Endometrial microvascular endothelial cells (primary cell): Measurements from ENCODE around the gene CCDC187. TPM values are rescaled to one million over a fixed set of nuclear protein-coding genes. Genes with fewer than 3 reads are reported as not detected.

ENCODE experiments used
- in situ Hi-C: cut with HindIII; loops from 2 replicates; pipeline ENCODE4 v1.10.0; 2017; ENCODE audit warnings: low sequenced_read_pairs, low pct_unique_long_range_greater_than_20kb; ENCODE audit errors: inconsistent ontology term
- total RNA-seq: library from RNA; depleted of rRNA; stranded (reverse); fragments of >200 nt; gene quantifications from one replicate; pipeline ENCODE4 v1.2.3, GENCODE V29; 2015; ENCODE audit errors: inconsistent ontology term

The CCDC187 gene
- total RNA-seq, 1 donor from 2014 or later: not detected

DNA sequence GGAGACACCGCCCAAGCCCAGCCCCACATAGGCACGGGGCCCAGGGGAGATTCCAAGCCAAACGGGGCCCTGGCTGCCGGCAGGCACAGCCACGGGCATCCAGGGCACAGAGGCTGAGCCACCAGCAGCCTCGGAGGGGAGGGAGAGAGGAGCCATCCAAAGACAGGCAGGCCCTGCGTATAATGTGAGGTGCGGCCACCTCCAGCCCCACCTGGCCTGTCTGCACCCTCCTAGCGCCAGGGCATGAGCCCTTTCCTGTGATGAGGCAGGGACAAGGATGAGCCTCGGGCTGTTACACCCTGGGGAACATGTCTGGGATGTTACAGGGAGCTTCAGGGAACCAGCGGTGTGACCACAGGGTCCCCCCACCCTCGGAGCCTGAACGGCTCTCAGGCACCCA is 1.1 kb upstream of the CCDC187 start:
- in situ Hi-C loops: no loop called here

GRCh38 chr9:136304456-136304855 is 562 bp upstream of the CCDC187 start:
- in situ Hi-C loops: no loop called here

- in situ Hi-C loops: no loop called here
Observed at GRCh38 chr9:136303066-136303824, 649 bp downstream of the CCDC187 start.

DNA sequence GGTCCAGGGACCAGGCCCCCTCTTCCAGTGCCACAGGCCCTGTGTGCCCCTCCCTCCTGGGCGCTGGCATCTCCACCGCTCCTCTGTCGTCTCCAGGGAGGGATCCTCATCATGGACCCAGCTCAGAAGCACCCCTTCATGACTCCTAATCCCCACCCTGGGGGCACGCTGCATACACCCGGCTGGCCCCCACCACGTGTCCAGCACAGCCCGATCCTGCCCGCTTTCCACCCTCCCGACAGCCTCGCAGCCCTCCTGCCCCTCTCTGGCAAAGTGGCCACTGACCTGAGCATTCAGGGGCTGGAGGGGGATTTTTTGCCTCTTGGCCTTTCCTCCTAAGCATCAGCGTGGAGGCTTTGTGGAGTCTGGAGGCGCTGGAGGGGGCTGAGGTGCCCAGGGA is 1.4 kb downstream of the CCDC187 start:
- in situ Hi-C loops: no loop called here

DNA sequence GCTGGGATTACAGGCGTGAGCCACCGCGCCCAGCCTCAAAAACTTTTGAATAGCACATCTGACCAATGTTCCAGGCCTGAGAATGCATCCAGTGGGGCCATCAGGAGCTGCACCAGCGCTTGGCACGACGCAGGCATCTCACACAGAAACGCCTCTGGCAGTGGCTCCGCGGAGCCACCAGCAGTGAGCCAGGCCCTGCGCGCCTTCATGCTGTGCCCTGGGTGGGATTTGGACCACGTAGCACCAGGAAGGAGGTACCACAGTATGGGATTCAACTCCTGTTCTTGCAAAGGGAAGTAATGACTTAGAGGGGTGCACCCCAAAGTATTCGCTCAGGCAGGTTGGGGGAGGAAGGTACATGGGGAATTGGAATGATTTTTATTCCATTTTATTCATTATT is 3.0 kb downstream of the CCDC187 start:
- in situ Hi-C loops: no loop called here

DNA sequence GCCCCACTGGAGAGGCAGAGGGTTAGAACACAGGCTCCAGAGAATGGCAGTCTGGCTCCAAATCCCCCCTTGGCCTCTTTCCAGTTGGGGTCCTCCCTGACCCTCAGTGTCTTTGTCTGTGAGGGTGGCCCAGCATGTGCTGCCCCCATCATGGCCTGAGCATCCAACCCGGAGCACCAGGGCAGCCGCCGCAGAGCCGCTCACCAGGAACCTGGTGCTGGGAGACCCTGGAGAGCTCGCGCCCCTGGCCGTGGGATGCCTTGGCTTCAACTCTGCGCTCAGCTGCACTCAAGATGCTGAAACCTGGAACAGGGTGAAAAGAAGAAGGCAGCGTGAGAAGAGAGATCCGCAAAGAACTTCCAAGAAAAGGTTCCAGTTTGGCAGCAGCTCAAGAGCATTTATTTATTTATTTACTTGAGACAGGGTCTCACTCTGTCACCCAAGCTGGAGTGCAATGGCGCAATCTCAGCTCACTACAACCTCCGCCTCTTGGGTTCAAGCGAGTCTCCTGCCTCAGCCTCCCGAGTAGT is 3.8 kb downstream of the CCDC187 start:
- in situ Hi-C loops: no loop called here

DNA sequence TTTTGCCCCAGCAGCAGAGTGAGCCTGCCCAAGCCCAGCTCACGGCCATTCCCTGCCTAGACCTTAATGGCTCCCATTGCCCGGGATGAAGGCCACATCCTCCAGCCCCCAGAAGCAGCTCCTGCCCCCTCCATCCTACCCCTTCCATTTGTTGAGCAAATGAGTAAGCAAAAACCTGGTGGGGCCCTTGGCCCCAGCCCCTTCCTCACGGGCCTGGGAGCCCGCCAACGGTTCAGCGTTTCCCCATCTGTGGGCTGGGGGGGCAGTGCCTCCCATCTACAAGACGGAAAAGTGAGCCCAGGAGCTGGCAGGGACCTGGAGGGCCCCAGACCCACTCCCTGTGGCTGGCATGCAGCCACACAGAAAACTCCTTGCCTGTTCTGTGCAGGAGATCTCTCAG is 4.4 kb downstream of the CCDC187 start:
- in situ Hi-C loops: no loop called here

GRCh38 chr9:136299116-136299515 is 4.8 kb downstream of the CCDC187 start:
- in situ Hi-C loops: no loop called here

DNA sequence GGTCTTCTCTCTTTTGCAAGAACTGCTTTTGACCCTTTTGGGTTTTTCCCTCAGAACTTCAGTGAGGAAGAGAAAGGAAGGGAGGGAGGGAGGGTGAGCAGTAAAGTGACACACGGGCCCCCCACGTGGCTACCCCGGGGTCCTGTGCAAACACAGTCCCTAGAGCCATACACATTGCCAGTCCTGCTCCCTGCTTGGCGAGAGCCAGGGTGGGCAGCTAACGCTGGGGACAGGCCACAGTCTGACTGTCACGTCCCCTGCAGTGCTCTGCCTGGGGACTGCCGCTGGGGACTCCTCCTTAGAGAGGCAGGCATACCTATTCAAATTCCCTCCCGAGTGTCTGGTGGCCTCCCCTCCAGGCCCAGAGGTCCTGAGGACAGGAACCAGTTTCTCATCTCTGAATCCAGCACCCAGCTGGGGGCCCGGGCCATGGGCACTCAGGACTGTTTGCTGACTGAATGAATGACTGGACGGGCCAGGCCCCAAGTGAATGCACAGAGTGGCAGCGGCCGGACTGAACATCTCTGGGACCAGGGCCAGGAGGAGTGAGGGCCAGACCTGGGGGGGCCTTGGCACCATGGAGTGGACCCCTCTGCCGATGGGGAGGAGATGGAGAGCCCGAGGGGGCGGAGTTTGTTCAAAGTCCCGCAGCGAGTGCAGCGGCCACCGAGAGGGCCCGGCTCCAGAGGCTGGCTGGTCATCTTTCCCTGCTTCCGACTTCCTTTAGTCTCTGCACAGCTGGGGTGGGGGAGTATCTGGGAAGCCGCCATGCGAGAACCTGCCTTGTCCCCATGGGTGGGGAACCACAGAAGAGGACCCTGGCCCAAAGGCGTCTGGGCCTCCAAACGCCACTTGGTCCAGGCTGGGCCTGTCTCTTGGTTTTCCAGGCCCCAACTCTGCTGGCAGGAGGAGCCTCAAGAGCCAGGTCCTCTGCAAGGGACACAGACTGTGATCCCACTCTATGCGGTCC is 5.8 kb downstream of the CCDC187 start:
- in situ Hi-C loops: no loop called here

GRCh38 chr9:136297016-136297691 is 6.7 kb downstream of the CCDC187 start:
- in situ Hi-C loops: no loop called here

GRCh38 chr9:136296434-136297015 is 7.4 kb downstream of the CCDC187 start:
- in situ Hi-C loops: no loop called here

- in situ Hi-C loops: no loop called here
Observed at GRCh38 chr9:136295542-136296433, 8.1 kb downstream of the CCDC187 start.

GRCh38 chr9:136295055-136295454 is 8.8 kb downstream of the CCDC187 start:
- in situ Hi-C loops: no loop called here

DNA sequence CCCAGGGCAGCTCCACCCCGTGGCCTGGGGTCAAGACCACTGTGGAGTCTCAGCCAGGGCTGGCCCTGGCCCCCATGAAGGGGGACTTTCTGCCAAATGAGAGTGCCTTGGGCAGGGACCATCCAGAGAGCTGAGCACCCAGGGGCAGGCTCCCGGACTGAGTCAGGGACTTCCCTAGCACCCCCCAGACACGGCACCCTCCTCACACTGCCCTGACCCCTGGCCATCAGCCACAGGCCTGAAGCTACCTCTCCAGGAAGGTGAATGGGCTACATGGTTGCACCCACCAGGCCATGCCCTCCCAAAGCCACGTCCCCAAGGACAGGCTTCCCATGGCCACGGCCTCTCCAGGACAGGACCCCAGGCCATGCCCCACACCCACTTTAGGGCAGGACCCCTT is 9.5 kb downstream of the CCDC187 start:
- in situ Hi-C loops: no loop called here

DNA sequence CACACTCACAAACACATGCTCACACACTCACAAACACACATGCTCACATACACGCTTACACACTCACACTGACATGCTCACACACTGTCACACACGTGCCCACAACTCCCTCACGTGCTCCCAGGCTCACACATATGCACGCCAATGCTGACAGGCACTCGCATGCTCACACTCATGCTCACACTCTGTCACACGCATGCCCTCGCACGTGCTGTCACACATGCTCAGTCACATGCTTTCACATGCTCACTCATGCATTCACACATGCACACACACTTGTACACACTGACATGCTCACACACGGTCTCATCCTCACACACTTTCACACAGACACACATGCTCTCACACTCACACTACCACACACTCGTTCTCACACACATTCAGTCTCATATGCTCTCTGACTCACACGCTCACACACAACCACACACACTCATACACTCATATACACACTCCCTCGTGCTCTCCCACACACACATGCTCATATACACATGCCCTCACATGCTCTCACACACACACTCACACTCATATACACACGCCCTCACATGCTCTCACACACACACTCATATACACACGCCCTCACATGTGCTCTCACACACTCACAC is 10.3 kb downstream of the CCDC187 start:
- in situ Hi-C loops: no loop called here

DNA sequence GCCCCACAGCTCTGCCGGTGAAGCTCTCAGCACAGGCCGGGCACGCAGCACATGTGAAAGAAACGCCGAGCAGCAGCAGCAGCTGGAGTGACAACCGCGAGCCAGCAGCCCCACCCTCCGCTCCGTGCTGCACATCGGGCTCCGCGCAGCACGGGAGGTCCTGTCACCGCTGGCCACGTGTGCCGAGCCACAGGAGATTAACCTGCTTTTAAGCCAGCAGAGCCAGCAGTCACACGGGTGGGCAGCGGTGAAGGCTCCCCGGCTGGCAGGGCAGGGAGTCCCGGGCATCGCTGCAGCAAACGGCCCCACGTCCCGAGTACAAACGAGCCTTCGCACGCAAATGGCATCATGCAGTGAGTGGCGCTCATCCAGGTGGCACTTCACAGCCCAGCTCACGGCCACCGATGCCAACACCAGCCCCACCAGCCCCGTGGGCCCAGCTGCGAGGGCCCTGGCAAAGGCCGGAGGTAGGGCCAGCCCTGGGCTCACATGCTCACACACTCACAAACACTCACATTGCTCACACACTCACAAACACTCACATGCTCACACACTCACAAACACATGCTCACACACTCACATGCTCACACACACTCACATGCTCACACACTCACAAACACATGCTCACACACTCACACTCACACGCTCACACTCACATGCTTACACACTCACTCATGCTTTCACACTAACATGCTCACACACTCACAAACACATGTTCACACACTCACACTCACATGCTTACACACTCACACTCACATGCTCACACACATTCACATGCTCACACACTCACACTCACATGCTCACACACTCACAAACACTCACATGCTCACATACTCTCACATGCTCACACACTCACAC is 11.1 kb downstream of the CCDC187 start:
- in situ Hi-C loops: no loop called here
